Measurements from ENCODE around the gene PRDM1.

The PRDM1 gene

DNA sequence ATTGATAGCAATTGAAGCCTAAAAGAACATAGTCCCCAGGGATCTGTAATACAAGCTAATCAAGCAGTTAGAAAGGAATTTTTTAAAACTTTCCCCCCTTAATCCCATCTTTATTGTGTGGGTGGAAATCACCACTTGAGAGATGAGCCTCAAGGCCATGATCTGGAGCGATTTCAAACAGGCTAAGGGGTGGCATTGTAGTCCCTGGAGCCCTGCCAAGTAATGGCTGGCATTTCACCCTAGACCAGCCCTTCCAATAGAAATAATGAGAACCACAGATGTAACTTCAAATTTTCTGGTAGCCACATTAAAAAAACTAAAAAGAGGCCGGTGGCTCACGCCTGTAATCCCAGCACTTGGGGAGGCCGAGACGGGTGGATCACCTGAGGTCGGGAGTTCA lies 46.9 kb downstream of the PRDM1 start:
- no peaks in the 10 kb centered on the region for H3K4me1 ChIP-seq (ENCODE audit: insufficient read depth, low read length, poor library complexity, severe bottlenecking)
- no peaks in the 10 kb centered on the region for H3K9me3 ChIP-seq (ENCODE audit: insufficient read depth, low read depth, low read length)

DNA sequence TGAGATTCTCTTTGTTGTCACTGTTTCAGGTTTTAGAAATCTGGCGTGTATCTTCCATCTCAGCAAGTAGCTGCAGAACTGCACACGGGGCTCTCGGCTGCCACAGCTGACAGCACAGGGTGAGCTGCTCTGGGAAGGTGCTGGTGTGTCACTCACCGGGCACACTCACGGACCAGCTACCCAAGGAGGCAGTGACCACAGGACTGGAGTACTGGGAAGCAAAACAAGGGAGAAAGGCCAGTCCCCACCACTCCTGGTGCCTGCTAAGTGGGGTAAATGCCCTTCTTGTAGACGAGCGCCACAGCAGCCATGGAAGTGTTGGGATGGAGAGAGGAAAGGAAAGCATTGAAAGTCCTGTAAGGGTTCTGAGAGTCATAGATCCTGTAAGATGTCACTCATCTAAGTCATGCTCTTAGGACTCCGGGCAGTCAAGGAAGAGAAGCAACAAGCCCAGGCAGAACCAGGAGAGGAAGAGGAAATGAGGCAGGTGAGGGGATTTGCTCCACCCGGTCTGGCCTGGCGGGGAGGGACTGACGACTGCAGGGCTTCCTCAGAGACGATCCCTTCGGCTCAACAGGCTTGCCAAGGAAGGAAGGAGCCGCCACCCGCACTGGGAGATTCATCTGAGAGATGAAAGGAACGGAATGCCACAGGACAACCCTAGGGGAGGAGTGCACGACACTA lies 48.1 kb downstream of the PRDM1 start:
- H2AFZ ChIP-seq (ENCODE audit: low read length): no peak overlapping the region
- no peaks in the 10 kb centered on the region for H3K9me2 ChIP-seq (replicated peaks; ENCODE audit: low read depth, low read length)
- no peaks in the 10 kb centered on the region for H3K79me2 ChIP-seq (ENCODE audit: insufficient read depth, low read length)
- H3F3A ChIP-seq (ENCODE audit: low read depth): no peaks in the 10 kb centered on the region
- no peaks in the 10 kb centered on the region for H3K36me3 ChIP-seq (ENCODE audit: insufficient read depth, low read length)
- TF ChIP-seq, protein P1, sequence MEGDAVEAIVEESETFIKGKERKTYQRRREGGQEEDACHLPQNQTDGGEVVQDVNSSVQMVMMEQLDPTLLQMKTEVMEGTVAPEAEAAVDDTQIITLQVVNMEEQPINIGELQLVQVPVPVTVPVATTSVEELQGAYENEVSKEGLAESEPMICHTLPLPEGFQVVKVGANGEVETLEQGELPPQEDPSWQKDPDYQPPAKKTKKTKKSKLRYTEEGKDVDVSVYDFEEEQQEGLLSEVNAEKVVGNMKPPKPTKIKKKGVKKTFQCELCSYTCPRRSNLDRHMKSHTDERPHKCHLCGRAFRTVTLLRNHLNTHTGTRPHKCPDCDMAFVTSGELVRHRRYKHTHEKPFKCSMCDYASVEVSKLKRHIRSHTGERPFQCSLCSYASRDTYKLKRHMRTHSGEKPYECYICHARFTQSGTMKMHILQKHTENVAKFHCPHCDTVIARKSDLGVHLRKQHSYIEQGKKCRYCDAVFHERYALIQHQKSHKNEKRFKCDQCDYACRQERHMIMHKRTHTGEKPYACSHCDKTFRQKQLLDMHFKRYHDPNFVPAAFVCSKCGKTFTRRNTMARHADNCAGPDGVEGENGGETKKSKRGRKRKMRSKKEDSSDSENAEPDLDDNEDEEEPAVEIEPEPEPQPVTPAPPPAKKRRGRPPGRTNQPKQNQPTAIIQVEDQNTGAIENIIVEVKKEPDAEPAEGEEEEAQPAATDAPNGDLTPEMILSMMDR (conservative IDR thresholded peaks at IDR 0.05; ENCODE audit: low read length): no peak
- no peak for TF ChIP-seq EZH2phosphoT487 (IDR thresholded peaks at IDR 0.05; ENCODE audit: borderline replicate concordance)
- H3K4me2 ChIP-seq (ENCODE audit: low read depth, low read length, poor library complexity, severe bottlenecking): no peak overlapping the region
- no peaks in the 10 kb centered on the region for H4K20me1 ChIP-seq (ENCODE audit: insufficient read depth, low read length, poor library complexity, severe bottlenecking)
- no peaks in the 10 kb centered on the region for H3K9me3 ChIP-seq (ENCODE audit: insufficient read depth, low read depth, low read length)
- H3K4me3 ChIP-seq (ENCODE audit: low read length, poor library complexity, severe bottlenecking): no peak overlapping the region
- no peaks in the 10 kb centered on the region for H3K4me1 ChIP-seq (ENCODE audit: insufficient read depth, low read length, poor library complexity, severe bottlenecking)
- no peaks in the 10 kb centered on the region for H3K27me3 ChIP-seq (ENCODE audit: insufficient read depth, low read length, poor library complexity, severe bottlenecking)
- no peak overlapping the region for H3K9ac ChIP-seq (ENCODE audit: low read depth, low read length, poor library complexity, severe bottlenecking)

More for the DNA sequence above, 46.9 kb downstream of the PRDM1 start:
- Histone ChIP-seq H3K36me3 (ENCODE audit: insufficient read depth, low read length) (no peaks in the 10 kb centered on the region), H3K4me2 (ENCODE audit: low read depth, low read length, poor library complexity, severe bottlenecking) (no peak overlapping the region), H4K20me1 (ENCODE audit: insufficient read depth, low read length, poor library complexity, severe bottlenecking) (no peaks in the 10 kb centered on the region), H3K4me3 (ENCODE audit: low read length, poor library complexity, severe bottlenecking) (no peak overlapping the region), H3K27me3 (ENCODE audit: insufficient read depth, low read length, poor library complexity, severe bottlenecking) (no peaks in the 10 kb centered on the region), H3F3A (ENCODE audit: low read depth) (no peaks in the 10 kb centered on the region), H3K9me2 (replicated peaks; ENCODE audit: low read depth, low read length) (no peaks in the 10 kb centered on the region), H2AFZ (ENCODE audit: low read length) (no peak overlapping the region), H3K79me2 (ENCODE audit: insufficient read depth, low read length) (no peaks in the 10 kb centered on the region), H3K9ac (ENCODE audit: low read depth, low read length, poor library complexity, severe bottlenecking) (no peak overlapping the region)
- TF ChIP-seq EZH2phosphoT487 (IDR thresholded peaks at IDR 0.05; ENCODE audit: borderline replicate concordance): no peak
- TF ChIP-seq, protein P1 (conservative IDR thresholded peaks at IDR 0.05; ENCODE audit: low read length): no peak

DNA sequence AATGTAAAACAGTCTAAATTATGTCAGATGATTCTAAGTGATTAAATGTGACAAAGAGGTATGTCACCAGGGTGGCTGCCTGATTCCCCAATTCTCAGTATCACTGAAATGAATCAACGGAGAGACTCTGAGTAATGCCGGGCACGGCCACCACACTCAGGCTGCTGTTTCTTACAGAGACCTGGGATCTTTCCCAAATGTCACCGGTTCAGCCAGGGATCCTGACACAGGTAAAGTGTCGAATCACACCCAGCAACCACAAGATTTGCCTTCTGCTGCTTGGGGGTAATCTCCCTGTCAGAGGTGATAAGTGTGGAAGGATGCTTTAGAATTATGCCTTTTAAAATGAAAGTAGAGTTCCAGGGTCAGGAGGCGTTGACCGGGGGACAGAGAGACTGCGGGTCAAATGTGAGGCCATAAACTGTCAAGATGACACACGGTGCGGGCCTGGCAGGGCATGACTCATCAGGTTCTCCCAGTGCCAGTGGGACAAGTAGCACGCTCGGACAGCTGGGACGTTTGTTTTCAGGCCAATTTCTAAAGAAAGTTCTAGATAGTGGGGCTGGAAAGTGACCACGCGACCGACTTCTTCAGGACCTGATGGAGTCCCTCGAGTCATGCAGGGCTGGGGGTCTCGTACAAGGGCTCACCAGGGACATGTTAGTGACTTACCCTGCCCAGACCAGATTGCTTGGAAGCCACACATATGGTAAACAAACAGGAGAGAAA lies 48.9 kb downstream of the PRDM1 start:
- no peak overlapping the region for H2AFZ ChIP-seq (ENCODE audit: low read length)

More for the DNA sequence above, 48.9 kb downstream of the PRDM1 start:
- Histone ChIP-seq H3K9ac (ENCODE audit: low read depth, low read length, poor library complexity, severe bottlenecking) (no peak overlapping the region), H3K9me2 (replicated peaks; ENCODE audit: low read depth, low read length) (no peaks in the 10 kb centered on the region), H4K20me1 (ENCODE audit: insufficient read depth, low read length, poor library complexity, severe bottlenecking) (no peaks in the 10 kb centered on the region), H3K4me3 (ENCODE audit: low read length, poor library complexity, severe bottlenecking) (no peak overlapping the region), H3K4me2 (ENCODE audit: low read depth, low read length, poor library complexity, severe bottlenecking) (no peak overlapping the region), H3K27me3 (ENCODE audit: insufficient read depth, low read length, poor library complexity, severe bottlenecking) (no peaks in the 10 kb centered on the region), H3F3A (ENCODE audit: low read depth) (no peaks in the 10 kb centered on the region), H3K9me3 (ENCODE audit: insufficient read depth, low read depth, low read length) (no peaks in the 10 kb centered on the region), H3K36me3 (ENCODE audit: insufficient read depth, low read length) (no peaks in the 10 kb centered on the region), H3K79me2 (ENCODE audit: insufficient read depth, low read length) (no peaks in the 10 kb centered on the region), H3K4me1 (ENCODE audit: insufficient read depth, low read length, poor library complexity, severe bottlenecking) (no peaks in the 10 kb centered on the region)
- TF ChIP-seq EZH2phosphoT487 (IDR thresholded peaks at IDR 0.05; ENCODE audit: borderline replicate concordance): no peak
- TF ChIP-seq, protein P1 (conservative IDR thresholded peaks at IDR 0.05; ENCODE audit: low read length): no peak

Measured in Loucy (cell line).